GM18517 (cell line): ENCODE measurements around the gene RYR2.

Experiments used
- ATAC-seq: cut with Tn5 transposase; IDR thresholded peaks from one replicate; pipeline ENCODE4 v1.9.1; 2021; ENCODE audit warnings: mild to moderate bottlenecking, moderate library complexity; ENCODE audit not compliant: unreplicated experiment

RYR2 gene

GRCh38 chr1:237875291-237875690 is 833.3 kb downstream of the RYR2 start:
- no peak for ATAC-seq

- ATAC-seq, result no peak
These were observed 835.6 kb downstream of the RYR2 start for GRCh38 chr1:237877631-237878030.

- ATAC-seq, result no peak
These were observed 836.4 kb downstream of the RYR2 start for GRCh38 chr1:237878406-237878805.

- no peak for ATAC-seq
These were observed 837.2 kb downstream of the RYR2 start for GRCh38 chr1:237879195-237879594.
